ENCODE measurements around the gene GRK2.

GRK2 gene

DNA sequence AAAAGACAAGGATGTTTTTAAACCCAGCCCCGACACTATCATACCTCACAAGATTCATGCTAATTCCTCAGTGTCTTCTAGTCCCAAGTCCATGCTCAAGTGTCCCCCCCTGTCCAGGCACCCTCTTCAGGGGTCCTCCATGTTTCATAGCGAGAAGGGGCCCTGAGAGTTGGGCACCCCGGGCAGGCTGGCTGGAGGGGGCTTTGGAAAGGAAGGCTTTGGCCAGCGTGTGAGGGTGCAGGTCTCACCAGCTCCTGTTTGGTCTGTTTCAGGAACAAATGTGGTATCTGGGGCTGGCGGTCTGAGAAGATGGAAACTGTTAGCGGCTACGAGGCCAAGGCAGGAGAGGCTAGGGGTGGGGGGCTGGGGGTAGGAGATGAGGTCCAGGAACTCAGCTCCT lies 32.5 kb downstream of the GRK2 start:
- no peak for TF ChIP-seq CTCF (IDR thresholded peaks at IDR 0.05; ENCODE audit: low read depth, low read length)
- peaks cover 40% of the 10 kb centered on the region for H3K36me3 ChIP-seq

GRCh38 chr11:67299471-67300191 lies 33.4 kb downstream of the GRK2 start:
- peaks cover 37% of the 10 kb centered on the region for H3K36me3 ChIP-seq
- H3K9me3 ChIP-seq (ENCODE audit: severe bottlenecking), result peaks cover 5% of the 10 kb centered on the region
- no peaks in the 10 kb centered on the region for H3K27me3 ChIP-seq (ENCODE audit: insufficient read depth, low read depth, severe bottlenecking)
- H3K27ac ChIP-seq, result no peak overlapping the region
- no peak for TF ChIP-seq CTCF (IDR thresholded peaks at IDR 0.05; ENCODE audit: low read depth, low read length)
- no peak for DNase-seq
- H3K4me3 ChIP-seq (ENCODE audit: low read depth, low read length), result no peak overlapping the region

More for the DNA sequence above, 32.5 kb downstream of the GRK2 start:
- H3K27me3 ChIP-seq (ENCODE audit: insufficient read depth, low read depth, severe bottlenecking), result no peaks in the 10 kb centered on the region
- peaks cover 5% of the 10 kb centered on the region for H3K9me3 ChIP-seq (ENCODE audit: severe bottlenecking)
- no peak for DNase-seq
- H3K4me3 ChIP-seq (ENCODE audit: low read depth, low read length), result no peak overlapping the region
- H3K27ac ChIP-seq, result no peak overlapping the region

GRCh38 chr11:67300256-67300755 lies 34.0 kb downstream of the GRK2 start:
- Histone ChIP-seq H3K27me3 (ENCODE audit: insufficient read depth, low read depth, severe bottlenecking) (no peaks in the 10 kb centered on the region), H3K9me3 (ENCODE audit: severe bottlenecking) (peaks cover 5% of the 10 kb centered on the region), H3K27ac (no peak overlapping the region), H3K36me3 (peaks cover 33% of the 10 kb centered on the region), H3K4me3 (ENCODE audit: low read depth, low read length) (no peak overlapping the region)
- TF ChIP-seq CTCF (IDR thresholded peaks at IDR 0.05; ENCODE audit: low read depth, low read length), result no peak
- no peak for DNase-seq

GRCh38 chr11:67300756-67301312 lies 34.6 kb downstream of the GRK2 start:
- H3K27me3 ChIP-seq (ENCODE audit: insufficient read depth, low read depth, severe bottlenecking), result no peaks in the 10 kb centered on the region
- H3K9me3 ChIP-seq (ENCODE audit: severe bottlenecking), result peaks cover 4% of the 10 kb centered on the region
- DNase-seq, result peak; percentile 6
- TF ChIP-seq CTCF (IDR thresholded peaks at IDR 0.05; ENCODE audit: low read depth, low read length), result no peak
- no peak overlapping the region for H3K27ac ChIP-seq
- H3K4me3 ChIP-seq (ENCODE audit: low read depth, low read length), result no peak overlapping the region
- peaks cover 33% of the 10 kb centered on the region for H3K36me3 ChIP-seq

GRCh38 chr11:67301313-67301921 lies 35.1 kb downstream of the GRK2 start:
- H3K27me3 ChIP-seq (ENCODE audit: insufficient read depth, low read depth, severe bottlenecking), result no peaks in the 10 kb centered on the region
- no peak for TF ChIP-seq CTCF (IDR thresholded peaks at IDR 0.05; ENCODE audit: low read depth, low read length)
- H3K9me3 ChIP-seq (ENCODE audit: severe bottlenecking), result no peaks in the 10 kb centered on the region
- peak overlapping the region; percentile 89 for H3K27ac ChIP-seq
- peak; percentile 10 for DNase-seq
- peaks cover 29% of the 10 kb centered on the region for H3K36me3 ChIP-seq
- H3K4me3 ChIP-seq (ENCODE audit: low read depth, low read length), result peak overlapping the region; percentile 90; the same call in 1 of the 2 replicates
